DMS 273 (cell line): ENCODE results near the gene LOXL3.

Experiments
- DNase-seq: peaks from one replicate; lab custom pipeline; 2025; ENCODE audit not compliant: unreplicated experiment; lab: John Stamatoyannopoulos, UW

The LOXL3 gene

DNA sequence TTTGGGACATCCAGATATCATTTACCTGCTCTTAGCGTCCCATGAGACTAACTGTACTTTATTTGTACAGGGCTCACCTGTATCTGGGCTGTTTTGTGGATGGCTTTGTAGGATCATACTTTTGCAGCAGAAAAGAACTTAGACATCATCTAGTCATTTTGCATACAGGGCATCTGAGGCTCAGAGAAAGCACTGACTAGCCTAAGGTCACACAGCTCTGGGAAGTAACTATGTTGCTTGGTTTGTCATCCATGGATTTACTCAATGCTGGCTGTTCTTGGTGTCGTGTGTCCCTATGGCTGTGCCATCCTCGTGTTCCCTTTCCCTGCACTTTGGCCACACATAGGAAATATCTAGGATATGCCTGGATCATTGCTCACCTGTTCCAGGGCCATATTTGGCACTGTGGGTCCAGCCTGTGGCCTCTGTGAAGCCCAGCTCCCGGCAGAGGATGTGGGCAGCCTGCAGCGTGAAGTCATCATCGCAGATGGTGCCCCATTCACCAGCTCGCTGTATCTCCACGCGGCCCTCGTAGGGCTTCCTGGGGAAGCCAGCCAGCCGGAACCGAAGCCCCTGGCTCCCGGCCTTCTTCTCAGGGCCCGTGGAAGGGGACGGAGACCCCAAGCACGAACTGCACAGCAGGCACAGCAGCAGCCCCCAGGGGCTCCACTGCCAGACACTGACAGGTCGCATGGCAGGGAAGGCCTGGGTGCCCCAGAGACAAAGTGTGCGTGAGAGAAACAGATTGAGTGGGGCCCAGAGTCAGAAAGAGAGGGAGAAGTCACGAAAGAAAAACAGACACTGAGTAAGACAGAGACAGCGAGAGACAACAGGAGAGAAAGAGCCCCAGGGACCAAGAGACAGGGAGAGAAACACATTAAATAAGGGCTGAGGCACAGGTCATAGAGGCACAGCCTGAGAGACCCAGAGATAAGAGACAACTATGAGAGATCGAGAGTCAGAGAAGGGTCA lies 1.5 kb downstream of the LOXL3 start:
- DNase-seq: peak; percentile 31

DNA sequence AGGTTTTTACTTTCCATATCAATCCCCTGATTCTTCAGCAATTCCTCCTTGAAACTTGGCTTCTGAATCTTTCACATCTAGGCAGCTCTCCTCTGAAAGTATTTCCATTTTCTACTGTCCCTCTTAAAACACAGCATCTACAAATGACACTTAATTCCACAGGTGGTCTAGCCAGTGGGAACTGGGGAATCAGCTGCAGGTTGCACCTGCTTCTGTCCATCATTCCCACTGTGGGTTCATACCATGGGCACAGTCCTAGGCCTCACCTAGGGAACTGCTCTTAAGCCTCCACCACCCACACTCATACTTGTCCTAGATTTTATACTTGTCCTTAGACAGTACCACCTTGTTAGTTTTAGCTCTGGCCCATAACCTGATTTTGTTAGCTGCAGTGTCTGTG lies 2.2 kb downstream of the LOXL3 start:
- DNase-seq: no peak

DNA sequence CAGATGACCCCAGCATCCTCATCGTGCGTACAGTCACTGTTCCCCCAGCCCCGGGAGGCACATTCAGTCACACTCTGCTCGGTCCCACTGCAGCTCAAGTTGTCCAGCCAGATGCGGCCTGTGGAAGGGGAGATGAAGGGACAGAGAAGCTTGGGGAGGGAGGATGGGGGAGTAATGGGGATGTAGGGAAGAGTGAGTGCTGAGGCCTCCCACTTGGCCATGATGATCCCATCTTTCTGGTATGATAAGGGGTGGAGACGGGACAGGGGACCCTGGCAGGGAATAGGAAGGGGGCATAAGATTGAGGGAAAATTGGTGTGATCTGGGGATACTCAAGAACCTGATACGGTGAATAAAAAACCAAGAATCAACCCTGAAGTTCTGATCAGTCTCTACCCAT lies 3.5 kb downstream of the LOXL3 start:
- DNase-seq: no peak

DNA sequence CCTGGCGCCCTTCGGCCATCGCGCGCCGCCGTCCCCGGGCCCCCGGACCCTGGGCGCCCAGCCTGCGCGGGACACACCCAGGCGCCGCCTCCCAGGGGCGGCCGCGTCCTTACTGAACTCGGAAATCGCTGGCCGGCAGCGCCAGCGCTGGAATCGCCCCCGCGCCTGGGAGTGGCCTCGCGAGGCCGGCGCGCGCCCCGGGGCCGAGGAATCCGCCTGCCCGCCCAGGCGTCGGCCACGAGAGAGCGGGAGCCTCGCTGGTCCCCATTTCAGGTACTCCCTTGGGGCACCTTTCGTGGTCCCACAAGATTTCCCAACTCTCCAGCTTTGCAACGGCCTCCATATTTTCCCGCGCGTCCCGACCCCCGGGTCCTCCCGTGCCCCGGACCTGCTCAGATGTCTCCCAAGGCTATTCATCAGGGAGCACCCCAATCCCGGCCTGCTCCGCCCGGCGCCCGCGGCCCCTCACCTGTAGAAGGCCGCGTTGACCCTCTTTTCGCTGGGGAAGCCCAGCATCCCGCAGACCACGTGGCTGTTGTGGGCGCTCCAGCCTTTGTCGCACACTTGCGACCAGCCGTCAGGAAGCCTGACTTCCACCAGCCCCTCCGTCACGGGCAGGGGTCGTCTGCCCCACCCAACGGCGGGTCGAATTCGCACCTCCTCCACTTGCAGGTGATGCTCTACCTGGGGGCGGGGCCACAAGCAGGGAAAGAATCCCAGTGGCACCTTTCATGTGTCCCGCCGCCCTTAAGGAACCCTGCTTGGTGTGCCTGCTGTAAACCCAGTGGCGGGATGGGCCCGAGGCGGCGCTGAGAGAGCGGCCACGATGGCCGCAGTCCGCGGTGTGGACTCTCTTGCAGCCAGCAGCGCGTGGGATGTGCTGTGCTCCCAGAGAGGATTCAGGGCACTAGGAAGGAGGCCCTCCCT lies 4.6 kb downstream of the LOXL3 start:
- DNase-seq: peak; percentile 92

DNA sequence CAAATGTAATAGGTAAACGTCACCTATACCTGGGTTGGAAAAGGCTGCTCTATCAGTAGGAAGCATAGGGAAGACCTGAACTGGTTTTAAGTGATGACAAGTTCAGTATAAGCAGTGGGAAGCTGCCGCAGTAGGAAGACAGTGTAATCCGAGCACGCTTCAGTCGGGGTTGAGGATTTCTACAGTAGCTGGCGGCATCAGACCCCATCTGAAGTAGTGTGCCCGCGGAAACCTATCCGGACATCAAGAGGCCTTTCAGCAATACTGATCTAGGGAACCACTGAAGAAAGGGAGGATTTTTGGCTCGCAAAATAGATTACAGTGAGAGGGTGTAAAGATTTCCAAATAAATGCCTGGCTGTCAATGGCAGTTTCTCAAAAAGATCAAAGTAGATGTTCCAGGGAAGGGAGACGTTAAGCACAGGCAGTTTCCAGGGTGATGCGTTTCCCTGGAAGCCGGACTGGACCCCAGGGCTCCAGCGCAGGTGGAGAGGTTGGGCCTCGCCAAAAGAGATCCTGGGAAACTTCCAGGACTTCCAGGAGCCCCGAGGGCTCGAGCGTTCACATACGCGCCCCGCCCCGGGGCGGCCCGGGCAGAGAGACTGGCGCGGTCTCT lies 5.3 kb downstream of the LOXL3 start:
- DNase-seq: peak; percentile 92

DNA sequence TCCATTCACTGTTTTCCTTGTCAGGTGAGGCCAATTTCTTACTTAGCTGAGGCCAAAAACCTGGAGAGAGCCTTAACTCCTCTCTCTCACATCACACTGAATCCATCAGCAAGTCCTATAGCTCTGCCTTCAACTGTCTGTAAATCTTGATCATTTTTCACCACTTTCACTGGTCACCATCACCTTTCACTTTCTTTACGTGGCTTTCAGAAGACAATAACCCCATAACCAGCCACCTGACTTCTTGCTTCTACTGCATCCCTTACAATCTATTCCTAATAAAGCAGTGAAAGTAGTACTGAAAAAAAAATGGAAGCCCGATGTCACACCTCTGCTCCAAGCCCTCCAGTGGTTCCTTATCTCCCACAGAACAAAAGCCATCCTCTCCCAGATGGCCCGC lies 7.7 kb downstream of the LOXL3 start:
- no peak for DNase-seq

DNA sequence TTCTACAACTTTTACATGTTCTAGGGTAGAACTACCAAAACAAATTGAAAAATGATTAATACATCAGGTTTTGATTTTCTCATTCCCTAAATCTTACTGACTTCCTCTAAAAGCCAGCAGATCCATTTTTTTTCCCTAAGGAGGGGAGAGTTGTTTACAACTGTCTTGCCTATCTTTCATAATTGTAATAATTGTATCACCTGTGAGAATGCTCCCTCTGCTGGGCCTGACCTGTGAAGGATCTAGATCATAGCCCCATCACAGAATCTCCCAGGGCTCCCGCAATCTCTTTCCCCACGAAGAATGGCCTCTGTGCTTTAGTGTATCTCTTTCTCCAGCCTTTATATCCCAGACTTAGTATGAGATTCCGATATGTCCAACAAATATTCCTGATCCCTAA lies 9.1 kb downstream of the LOXL3 start:
- DNase-seq: no peak

DNA sequence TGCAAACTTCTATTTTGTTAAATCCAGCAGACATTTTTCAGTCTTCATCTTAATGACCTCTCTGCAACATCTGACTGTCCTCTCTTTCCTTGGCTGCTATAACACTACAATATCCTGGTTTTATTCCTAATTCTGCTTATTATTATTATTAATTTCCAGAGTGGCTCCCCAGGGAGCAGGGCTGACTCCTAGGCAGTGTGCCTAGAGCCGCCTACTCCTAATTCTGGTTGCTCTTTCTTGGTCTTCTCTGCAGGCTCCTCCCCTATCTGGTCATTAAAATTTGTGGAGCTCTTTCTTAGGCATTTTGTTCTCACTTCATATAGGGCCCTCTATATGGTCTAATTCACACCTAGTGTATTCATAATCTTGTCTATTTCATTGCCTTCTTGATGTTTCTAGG lies 10.8 kb downstream of the LOXL3 start:
- DNase-seq: no peak

DNA sequence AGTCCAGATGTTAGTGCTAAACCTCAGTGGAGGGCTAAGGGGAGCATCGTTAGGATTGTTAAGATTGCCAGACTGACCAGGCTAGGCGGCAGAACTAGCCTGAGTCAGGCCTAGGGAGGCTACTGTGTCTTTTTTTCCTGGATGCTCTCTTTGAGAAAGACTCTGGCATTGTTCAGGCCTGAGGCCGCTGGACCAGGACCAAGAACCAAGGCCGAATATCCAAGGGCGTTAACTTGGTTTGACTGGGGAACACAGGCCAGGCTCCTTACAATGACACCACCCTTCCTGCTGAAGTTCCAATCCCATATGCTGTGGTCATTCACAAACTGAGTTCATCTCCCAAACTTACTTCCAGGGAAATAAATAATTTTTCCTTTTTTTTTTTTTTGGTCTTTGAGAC lies 13.5 kb downstream of the LOXL3 start:
- no peak for DNase-seq

DNA sequence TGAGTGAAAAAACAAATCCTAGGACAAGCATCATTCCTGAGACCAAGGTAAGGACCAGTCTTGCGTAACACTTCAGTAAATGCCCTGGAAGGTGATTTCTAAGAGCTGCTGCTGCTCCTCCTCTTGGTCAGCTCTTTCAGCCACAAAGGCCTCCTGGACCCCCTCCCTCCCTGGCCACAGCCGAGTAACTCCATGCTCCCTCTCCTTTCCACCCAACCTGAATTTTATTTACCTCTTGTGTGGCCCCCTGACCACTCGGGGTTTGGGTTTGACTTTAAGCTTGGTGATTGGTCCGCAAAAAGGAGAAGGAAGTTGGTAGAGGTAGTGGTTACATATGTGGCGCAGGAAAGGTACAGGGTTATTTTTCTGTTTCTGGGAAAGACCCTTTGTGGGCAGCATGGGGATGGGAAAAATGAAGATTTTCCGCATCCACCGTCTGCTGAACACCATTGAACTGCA lies 14.8 kb downstream of the LOXL3 start:
- DNase-seq: no peak

DNA sequence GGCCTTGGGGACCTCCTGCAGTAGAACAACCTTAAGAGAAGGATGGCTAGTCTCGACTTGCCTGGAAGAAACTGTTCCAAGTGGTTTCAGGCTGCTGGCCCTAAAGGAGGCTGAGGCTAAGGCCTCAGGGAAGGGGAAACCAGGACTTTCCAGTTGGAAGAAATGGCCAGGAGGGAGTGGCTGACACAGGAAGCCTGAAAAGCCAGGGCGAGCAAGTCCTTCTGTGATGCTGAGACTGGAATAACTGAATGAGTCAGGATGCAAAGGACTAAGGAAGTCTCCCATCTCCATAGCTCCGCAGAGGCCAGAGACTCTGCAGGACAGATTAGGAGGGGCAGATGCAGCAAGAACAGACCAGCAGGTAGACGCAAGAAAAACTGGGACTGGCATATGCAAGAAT lies 16.6 kb downstream of the LOXL3 start:
- no peak for DNase-seq

DNA sequence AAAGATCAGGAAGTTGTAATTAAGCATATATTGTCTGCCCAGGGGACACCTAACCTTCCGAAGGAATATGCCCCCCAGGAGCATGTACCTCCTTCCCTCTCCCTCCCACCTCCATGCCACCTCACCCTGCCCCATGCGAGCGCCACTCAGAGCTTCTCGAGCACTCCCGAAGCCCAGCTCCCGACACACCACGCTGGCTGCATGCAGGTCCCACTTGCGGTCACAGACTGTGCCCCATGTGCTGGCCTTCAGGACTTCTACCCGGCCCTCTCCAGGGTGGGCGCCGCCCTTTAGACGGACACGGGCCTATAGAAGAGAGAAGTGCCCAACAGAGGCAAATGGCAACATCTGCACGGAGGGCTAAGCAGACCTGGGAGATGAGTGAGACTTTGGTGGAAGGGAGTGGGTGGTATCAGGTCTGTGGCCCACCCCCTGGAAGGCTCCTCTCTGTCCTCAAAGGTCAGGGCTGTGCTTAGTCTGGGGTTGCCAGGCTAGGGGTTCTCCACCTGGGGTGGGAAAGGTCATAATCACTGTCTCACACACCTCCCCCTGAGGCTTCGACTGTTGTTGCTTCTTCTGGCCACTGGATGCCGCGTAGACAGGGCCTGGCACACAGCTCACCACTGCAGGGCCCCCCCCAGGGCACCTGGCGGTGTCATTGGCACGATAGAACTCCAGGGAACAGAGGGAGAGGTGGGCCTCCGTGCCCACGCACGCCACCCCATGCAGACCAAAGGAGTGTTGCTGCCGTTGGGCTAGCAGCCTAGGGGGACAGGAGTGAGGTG lies 17.4 kb downstream of the LOXL3 start:
- DNase-seq: no peak

DNA sequence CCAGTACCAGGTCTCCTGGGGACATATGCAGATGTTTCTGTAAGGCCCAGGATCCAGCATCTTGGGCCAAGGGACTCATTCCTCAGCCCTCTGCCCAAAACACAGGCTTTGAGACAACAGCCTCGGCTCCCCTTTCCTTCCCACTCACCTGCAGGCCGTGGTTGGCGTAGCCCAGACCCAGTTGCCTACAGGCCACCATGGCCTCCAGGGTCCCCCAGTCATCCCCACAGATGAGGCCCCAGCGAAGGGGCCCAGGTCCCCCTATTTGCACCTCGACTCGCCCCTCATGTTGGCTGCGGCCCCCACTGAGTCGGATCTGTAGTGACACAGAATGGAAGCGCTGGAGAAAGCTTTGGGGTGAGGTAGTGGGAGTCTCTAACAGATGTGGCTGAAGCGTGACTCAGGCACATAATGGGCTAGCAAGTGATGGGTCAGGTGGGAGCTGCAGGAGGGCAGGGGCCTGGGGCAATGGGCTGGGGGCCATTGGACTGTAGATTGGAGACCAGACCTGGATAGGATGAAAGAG lies 18.2 kb downstream of the LOXL3 start:
- no peak for DNase-seq

DNA sequence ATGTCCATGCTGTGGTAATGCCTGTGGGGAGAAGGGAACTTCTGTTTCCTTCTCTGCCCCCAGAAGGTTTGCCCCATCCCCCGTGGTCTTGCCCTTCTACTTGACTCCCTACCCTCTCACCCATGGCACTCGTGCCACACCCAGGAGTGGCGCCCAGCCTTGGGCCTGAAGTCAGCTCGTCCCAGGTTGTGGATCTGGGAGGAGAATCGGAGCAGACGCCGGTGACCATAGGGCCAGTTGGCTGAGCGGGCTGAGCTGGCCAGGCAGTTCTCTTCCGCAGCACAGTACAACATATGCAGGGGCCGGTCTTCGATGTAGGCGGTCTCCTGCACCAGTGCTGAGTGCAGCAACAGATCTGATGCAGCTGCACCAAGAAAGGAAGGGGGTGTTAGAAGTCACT lies 19.3 kb downstream of the LOXL3 start:
- no peak for DNase-seq

DNA sequence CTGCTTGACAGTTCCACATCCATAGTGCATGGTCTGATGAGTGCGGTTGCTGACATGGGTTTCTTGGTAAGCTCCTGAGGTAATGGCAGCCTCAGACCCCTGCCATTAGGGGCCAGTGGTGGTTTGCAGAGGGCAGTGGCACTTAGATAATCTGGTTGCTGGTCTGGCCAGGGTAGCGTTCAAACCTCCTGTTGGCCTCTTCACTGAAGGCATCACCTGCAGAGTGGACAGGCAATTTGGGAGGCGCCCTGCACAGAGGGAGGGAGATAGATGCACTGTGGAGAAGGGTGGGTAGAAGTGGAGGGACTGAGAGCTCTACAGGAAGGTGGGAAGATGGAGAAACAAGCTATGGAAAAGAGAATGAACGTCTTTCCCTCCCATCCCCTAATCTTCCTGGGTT lies 20.3 kb downstream of the LOXL3 start:
- no peak for DNase-seq

DNA sequence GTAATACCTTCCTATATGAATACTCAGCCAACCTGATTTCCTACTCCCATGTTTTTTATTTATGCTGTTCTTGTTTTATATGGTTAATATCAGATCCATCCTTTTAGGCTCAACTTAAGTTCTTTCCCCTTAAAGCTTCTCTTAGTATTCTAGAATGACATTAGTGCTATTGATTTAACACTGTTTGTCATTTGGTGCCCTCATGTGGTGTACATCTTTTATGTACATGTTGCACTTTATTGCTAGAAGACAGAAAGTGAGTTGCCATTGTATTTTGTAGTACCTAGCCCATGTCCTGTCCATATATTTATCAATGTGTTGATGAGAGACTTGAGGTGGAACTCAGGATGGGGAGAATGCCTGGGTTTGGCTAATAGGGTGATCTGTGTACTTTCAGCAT lies 21.5 kb downstream of the LOXL3 start:
- peak; percentile 62 for DNase-seq

DNA sequence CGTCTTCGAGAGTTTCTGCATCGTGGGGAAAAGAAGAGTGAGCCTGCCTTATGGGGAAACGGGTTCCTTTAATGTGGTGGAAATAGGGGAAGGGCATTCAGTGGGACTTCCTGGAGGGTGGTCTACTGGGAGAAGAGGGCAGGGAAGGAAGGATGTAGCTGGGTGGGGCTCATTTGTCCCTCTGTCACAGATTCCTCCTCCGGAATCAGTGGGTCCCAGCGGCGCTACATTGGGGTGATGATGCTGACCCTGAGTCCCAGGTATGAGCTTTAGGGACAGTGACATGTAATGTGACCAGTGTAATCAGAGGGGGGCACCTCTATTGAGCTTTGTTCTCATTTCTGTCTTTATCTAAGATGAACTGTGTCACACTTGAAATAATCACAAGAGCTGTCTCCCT lies 22.1 kb downstream of the LOXL3 start:
- DNase-seq: no peak

DNA sequence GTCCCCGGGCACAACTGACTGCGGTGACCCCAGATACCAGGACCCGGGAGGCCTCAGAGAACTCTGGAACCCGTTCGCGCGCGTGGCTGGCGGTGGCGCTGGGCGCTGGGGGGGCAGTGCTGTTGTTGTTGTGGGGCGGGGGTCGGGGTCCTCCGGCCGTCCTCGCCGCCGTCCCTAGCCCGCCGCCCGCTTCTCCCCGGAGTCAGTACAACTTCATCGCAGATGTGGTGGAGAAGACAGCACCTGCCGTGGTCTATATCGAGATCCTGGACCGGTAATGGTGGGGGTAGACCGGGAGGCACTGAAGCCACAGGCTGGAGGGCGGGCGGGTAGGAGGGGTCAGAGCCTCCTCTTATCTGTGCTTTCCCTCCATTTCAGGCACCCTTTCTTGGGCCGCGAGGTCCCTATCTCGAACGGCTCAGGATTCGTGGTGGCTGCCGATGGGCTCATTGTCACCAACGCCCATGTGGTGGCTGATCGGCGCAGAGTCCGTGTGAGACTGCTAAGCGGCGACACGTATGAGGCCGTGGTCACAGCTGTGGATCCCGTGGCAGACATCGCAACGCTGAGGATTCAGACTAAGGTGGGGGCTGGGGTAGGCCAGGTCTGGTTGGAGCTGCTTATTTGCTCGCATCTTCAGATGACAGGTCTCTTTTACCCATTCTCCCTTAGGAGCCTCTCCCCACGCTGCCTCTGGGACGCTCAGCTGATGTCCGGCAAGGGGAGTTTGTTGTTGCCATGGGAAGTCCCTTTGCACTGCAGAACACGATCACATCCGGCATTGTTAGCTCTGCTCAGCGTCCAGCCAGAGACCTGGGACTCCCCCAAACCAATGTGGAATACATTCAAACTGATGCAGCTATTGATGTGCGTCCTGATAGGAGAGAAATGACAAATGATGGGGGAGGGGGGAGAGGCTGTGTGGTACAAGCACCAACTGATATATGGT lies 23.2 kb downstream of the LOXL3 start:
- peak; percentile 61 for DNase-seq
